ENCODE results near the gene TAS2R7.
"Not testable (repeated sequence)": the region's sequence is repeated elsewhere in the genome, so short reads cannot be mapped to it uniquely, and the experiment has no call there.

TAS2R7 gene

DNA sequence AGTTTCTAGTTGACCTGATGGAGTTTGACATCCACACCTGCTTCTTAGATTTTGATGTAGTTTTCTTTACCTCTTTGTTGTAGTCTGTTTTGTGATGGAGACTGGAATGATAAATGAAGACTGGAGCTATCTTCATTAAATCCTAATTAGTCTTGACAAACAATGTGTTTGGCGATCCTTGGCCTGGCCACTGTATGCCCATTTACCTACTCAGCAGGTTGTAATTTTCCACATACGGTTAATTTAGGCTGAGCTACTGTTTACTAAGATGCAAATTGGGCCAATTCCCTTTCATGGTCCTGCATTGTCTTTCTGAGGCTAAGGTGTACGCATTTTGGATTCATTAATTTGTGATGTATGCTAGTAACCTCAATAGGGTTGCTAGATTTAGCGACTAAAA is at the start of gene TAS2R7:
Gene TAS2R7 (minus strand): TSS at position 41 of the 400 bp plus-strand sequence. CDS start 57 bp downstream, outside the sequence.
- no peak for DNase-seq

GRCh38 chr12:10851243-10851858 is 48.9 kb upstream of the TAS2R7 start:
- DNase-seq, result no peak

DNA sequence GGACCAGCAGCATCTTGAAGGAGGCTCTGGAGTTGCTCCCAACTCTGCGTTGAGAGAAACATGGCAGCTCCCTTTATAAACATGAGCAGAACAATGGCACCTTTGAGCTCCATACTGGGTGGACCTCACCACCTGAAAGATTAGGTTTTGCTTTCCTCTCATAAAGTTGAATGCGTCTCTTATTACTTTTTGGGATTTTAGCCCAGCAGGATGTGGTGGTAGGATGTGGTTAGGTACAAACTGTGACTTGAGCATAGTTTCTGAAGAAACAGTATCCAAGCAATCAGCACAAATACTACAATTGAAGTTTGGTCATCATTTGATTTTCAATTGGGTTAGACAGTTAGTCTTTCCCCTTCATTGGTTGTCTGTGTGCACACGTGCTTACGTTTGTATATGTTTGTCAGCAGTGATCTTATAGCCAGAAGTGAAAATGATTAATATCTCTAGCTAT is 47.0 kb upstream of the TAS2R7 start, which contains the start of gene PRR4:
Gene PRR4 (minus strand): TSS at position 51 of the 454 bp plus-strand sequence. CDS start 38 bp downstream, at position 13.
- no peak for DNase-seq

- DNase-seq, result no peak
These were observed 45.3 kb upstream of the TAS2R7 start for GRCh38 chr12:10847744-10848143.

DNA sequence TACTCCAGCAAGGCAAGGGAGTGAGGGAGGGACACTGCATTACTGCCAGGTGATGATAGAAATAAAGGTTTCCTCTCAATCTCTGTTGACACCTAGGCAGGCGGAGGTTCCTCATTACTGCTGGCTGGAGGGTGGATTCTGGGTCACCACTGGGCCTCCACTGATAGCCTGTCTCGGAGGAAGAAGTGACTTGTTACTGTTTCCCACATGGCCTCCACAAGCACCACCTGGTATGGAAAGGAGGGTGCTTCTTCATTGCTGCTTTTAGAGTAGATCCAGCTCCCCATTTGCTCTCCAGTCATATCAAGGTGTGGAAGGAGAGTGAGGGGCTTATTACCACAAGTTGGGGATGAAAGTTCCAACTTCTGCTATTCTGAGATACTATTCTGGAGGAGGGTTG is 40.4 kb upstream of the TAS2R7 start:
- DNase-seq, result no peak

GRCh38 chr12:10838461-10838860 is 36.0 kb upstream of the TAS2R7 start:
- no peak for DNase-seq

DNA sequence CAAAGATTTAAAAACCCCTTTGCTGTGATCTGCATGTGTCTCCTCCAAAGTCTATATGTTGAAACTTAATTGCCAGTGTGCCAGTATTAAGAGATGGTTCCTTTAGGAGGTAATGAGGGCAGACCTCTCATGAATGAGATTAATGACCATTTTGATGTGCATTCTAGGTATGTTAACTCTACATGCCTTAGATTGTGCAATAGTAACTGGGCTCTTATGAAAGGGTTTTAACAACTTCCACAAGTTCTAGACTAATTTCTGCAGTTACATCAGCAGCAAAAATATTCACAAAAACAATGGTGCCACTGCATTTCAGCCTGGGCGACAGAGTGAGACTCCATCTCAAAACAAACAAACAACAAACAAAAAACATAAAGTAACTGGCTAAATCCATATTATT is 27.6 kb upstream of the TAS2R7 start:
- no peak for DNase-seq

DNA sequence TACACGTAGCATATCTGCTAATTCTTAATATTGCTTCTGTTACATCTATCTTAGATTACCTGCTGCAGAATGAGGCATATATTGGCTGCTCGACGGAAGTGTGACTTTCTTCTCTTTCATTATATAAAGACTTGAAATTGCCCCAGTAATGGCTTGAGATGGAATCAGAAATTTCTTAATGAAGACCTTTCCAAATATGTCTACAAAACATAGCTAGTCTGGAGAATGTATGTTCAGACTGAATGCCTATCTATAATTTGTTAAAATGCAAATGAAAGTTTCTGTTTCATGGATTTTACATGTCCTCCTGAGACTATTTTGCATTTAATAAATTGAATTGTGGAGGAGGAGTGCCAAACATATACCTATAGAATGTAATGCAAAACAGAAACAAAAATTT is 23.8 kb upstream of the TAS2R7 start, which contains the start of gene TAS2R10:
Gene TAS2R10 (minus strand): TSS at position 101 of the 400 bp plus-strand sequence. CDS start 89 bp downstream, at position 12.
- no peak for DNase-seq

GRCh38 chr12:10824957-10825356 is 22.5 kb upstream of the TAS2R7 start:
- no peak for DNase-seq

- DNase-seq, result no peak
These were observed 9.6 kb upstream of the TAS2R7 start for GRCh38 chr12:10811883-10812536.

- DNase-seq, result no peak
These were observed 7.6 kb upstream of the TAS2R7 start, which contains the start of gene TAS2R9 for GRCh38 chr12:10810068-10810467. Gene TAS2R9 (minus strand): TSS chr12:10810168. CDS start chr12:10810075, 93 bp downstream.

GRCh38 chr12:10807186-10807585 is 4.8 kb upstream of the TAS2R7 start, which contains the start of gene TAS2R8:
Gene TAS2R8 (minus strand): TSS chr12:10807286. CDS start chr12:10806980, 306 bp downstream.
- DNase-seq, result no peak

GRCh38 chr12:10801741-10802140 is 686 bp downstream of the TAS2R7 start:
- no peak for DNase-seq

DNA sequence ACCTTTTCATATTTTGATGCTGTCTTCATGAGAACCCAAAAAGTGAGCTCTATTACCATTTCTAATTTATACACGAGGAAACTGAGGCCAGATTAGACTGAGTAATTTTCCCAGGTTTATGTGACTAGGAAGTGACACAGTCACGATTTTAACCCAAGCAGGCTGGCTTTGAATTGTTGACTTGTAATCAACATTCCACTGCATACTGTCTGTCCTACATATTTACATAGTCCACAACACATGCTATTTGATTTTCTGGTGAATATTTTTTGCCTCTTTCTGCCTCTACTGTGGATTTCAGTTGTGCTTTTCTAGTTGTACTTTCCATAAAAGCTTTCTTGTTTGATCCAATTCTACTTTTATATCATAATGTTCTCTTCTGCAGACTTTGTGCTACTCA is 8.2 kb downstream of the TAS2R7 start:
- no peak for DNase-seq

GRCh38 chr12:10791769-10792168 is 10.7 kb downstream of the TAS2R7 start:
- DNase-seq, result not testable (repeated sequence)

GRCh38 chr12:10783252-10783651 is 19.2 kb downstream of the TAS2R7 start:
- DNase-seq, result no peak

DNA sequence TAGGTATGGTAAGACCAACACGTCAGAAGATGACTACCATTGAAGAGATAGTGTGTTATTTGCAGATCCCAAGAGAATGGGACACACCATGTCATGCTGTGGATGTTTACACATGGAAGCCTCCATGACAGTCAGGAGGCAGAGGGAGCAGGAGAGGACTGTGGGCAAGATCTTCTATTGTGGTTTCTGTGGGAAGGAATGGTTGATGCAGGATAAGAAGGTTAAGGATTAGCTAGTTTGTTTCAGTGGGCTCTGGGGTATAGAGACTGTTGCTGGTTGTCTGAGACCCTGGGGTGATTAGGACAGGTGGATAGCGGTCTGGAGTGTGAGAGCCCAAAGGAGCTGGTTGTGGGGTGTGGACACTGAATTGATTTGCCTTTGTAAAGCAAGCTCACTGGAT is 23.3 kb downstream of the TAS2R7 start:
- DNase-seq, result peak; percentile 7

- peak; percentile 54 for DNase-seq
These were observed 31.2 kb downstream of the TAS2R7 start for GRCh38 chr12:10771132-10771733.

DNA sequence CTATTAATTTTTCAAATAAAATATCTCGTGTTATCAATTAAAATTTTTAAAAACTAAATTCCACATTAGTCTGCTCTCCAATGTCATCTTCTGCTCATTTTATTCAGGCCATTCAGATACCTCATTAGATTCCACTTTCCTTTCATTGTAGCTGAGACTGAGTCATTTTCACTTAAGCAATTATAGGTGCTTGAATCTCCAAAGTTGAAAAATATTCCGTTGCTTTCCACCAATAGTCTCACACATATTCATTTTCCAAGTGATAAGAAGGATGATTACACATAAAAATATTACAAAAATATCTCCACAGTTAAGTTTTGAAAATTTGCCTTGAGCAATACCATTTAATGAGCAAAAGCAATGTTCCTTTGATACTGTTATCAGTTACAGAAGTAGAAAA is 42.8 kb downstream of the TAS2R7 start:
- no peak for DNase-seq

GRCh38 chr12:10756194-10756593 is 46.2 kb downstream of the TAS2R7 start:
- DNase-seq, result no peak

DNA sequence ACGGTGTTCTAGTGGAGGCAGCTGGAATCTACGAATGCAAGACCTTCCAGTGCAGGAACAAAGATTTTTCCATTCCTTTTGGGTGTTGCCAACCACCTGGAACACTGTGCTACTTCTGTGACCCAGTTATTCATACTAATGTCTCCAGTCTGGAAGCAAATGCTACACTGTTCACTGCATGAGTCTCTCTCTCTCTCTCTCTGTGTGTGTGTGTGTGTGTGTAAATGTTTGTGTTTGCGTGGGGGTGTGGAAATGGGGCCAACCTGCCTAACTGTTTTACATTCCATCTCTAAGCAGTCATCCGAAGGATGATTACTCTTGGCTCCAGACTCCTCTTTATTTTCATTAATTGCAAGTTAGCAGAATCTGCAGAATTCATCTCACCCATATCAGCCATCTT is 49.4 kb downstream of the TAS2R7 start:
- DNase-seq, result no peak

Measured in hematopoietic multipotent progenitor cell treated with erythropoietin and hydrocortisone succinate and interleukin-3 and kit ligand, for 8 days (in vitro differentiated cells).